CD4-positive, alpha-beta T cell treated with Interleukin-15 for 4 hours (primary cell): Measurements from ENCODE around the gene SLIT3.
"Not testable (repeated sequence)": the region's sequence is repeated elsewhere in the genome, so short reads cannot be mapped to it uniquely, and the experiment has no call there.

Experiments
- DNase-seq: peaks from one replicate; pipeline ENCODE4 v3.0.0-alpha.2; 2020; ENCODE audit warnings: low spot score

SLIT3 gene

GRCh38 chr5:169219351-169219750 lies 81.6 kb downstream of the SLIT3 start:
- no peak for DNase-seq

- DNase-seq: no peak
These were observed 82.1 kb downstream of the SLIT3 start for GRCh38 chr5:169218861-169219260.

DNA sequence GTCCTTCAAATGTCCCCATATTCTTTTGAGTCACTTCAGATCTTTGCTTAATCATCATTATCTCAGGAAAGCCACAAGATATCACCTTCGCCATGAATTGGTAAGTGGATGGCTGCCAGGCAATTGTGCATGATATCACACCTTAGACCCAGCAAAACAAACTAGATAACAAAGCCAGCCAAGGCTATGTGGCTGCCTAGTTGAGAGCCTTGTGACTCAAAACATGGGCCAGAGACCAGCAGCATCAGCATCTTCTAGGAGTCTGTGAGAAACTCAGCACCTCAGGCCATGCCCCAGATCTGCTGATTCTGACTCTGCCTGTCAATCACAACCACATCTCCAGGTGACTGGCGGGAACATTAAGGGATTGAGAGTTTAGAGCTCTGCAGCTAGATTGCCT lies 82.8 kb downstream of the SLIT3 start:
- no peak for DNase-seq

DNA sequence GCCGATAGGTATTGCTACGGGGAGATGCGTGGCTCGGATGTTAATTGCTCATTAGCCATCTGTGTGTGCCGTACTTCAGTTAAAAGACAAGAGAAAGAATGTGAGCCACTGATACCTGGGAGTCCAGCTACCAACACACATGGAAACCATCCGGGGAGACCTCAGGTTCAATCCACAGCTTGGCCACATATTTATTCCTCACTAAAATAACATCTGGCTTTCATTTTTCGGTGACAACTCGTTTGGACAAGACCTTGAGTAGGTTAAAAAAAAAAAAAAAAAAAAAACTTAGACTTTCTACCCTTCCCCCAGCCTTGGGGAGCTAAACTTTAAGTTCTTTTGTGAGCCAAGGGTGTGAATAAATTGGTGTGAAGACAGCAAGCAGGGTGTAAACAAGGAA lies 84.1 kb downstream of the SLIT3 start:
- DNase-seq: no peak

- DNase-seq: no peak
These were observed 87.5 kb downstream of the SLIT3 start for GRCh38 chr5:169213479-169213878.

- not testable (repeated sequence) for DNase-seq
These were observed 89.2 kb downstream of the SLIT3 start for GRCh38 chr5:169211761-169212160.

DNA sequence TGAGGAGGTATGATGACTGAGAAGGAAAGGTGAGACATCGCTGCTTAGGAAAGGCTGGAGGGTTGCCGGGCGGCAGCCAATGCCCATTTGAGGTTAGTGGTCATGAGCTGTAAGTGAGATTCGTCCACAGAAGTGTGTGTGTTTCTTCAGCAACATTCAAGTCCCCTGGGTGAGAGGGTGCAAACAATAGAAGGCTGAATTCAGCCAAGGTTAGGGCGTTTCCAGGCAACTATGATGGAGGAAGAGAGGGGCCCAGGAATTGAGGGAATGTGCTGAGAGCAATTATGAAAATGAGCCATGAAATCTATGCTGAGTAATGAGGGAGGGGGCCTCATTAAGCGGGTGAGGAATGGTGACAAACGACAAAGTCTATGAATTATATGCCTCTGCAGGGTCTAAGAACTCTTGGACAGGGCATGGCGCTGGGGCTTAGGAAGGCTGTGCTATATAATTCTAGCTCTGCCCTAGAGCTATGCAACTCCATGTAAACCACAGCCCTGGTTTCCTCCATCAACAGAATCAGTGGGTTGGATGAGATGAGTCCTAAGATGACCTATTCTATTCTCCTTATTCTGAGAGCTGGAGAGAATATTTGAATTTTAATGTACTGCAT lies 96.0 kb downstream of the SLIT3 start:
- no peak for DNase-seq

DNA sequence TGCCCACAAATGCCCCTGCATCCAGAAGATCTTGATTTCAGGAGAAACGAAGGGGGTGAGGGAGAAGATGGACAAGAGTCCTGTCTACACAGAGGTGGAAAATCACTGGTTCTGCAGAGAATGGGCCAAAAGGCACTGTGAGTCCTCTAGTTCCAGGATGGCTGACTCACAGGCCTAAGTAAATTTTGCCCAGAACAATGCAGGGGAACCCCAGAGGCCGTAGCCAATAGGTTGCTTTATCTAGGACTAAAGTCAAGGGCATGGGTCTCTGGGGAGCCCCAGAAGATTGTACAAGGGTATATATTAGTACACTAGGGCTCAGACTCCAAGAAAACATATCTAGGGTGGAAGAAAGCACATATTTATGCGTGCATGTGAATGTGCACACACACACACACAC lies 98.0 kb downstream of the SLIT3 start:
- DNase-seq: no peak

- no peak for DNase-seq
These were observed 99.3 kb downstream of the SLIT3 start for GRCh38 chr5:169201597-169201996.

GRCh38 chr5:169200125-169200778 lies 100.7 kb downstream of the SLIT3 start:
- DNase-seq: no peak

GRCh38 chr5:169197343-169197742 lies 103.6 kb downstream of the SLIT3 start:
- no peak for DNase-seq

DNA sequence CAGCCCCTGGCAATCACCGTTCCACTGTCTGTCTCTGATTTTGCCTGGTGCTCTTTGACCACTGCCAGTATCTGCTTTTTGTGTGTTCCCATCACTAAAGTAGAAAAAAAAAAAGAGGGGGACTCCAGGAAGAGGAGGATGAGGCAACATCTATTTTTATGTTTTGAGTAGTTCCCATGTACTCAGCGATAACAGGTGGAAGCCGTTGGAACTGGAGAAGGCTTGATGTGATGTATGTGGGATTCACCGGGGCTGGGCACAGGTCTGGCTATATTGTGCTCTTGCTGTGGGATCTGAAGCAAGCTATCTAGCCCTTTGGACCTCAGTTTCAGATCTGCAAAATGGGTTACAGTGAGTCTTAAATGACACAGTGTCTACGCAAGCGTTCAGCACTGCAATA lies 104.9 kb downstream of the SLIT3 start:
- no peak for DNase-seq

DNA sequence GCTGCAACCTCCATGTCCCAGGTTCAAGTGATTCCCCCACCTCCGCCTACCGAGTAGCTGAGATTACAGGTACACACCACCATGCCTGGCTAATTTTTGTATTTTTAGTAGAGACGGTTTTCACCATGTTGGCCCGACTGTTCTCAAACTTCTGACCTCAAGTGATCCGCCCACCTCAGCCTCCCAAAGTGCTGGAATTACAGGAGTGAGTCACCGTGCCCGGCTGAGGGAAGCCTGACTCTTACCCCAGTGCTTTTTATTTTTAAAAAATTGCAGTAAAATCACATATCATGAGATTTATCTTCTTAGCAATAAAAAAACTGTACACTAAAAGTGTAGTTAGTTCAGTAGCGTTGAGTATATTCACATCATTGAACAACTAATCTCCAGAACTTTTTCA lies 105.3 kb downstream of the SLIT3 start:
- no peak for DNase-seq

DNA sequence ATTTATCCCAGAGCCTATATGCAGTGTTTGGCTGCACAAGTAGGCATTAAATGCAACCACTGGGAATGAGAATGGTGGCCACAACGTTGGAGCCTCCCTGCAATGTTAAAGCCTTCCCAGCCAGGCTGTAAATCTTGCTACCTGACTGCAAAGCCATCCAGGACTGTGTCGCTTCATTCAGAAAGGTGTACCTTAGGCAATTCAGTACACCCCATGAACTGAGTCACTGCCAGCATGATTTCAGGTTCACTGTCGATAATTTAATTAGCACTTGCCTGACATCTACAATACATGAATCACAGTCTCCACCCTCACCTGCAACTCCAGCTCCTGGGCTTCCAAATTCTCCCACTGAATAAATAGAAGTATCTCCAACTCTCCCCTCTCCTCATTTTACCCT lies 108.4 kb downstream of the SLIT3 start:
- DNase-seq: no peak

DNA sequence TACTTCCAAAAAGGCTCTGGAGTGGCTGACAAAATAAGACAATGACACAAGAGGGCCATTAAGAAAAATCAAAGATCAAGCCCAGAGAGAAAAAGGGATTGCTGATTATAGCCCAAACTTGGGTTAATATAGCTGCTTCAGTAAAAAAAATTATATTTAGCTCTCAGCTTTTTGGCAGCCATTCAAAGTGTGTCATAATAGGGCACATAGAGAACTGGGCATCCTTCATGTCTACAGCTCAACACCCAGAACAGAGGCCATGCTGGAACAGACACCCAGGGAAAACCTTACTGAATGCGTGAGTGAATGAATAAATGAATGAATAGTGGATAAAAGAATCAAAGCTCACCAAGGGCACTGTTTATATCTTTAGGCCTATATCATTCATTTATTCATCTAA lies 110.1 kb downstream of the SLIT3 start:
- no peak for DNase-seq

DNA sequence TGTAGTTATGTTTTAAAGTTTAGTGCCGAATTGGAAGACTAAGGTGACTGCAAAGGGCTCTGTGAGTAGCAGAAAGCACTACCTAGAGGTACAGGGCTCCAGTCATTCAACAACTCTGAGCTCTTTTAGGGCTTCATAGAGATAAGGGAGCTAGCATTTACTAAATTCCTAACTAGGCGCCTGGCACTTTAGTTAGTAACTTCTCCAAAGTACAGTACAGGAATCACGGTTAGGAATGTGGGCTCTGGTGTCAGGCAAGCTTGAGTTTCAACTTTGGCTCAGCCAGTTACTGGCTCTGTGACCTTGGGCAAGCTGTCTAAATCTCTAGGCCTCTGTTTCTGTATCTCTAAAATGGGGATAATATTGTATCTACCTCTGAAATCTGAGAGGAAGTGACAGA lies 115.3 kb downstream of the SLIT3 start:
- DNase-seq: no peak

- DNase-seq: no peak
These were observed 117.4 kb downstream of the SLIT3 start for GRCh38 chr5:169183576-169183975.

DNA sequence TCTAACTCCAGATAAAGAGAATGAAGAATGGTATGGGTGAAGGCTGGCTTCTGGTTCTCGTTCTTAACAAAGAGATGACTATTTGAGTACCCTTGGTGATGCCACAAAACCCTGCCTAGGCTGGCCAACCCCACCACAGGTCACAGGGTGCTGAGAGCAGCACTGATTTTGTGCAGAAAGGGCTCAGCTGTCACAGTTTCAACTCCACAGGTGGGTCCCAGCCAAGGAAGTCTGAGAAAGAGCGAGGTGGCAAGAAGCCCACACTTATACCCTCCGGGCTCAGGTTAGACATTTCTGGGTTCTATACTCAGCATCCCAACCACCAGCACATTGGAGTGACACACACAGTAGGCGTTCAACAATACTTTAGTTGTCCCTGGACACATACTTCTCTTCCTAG lies 118.1 kb downstream of the SLIT3 start:
- DNase-seq: no peak

- DNase-seq: no peak
These were observed 119.1 kb downstream of the SLIT3 start for GRCh38 chr5:169181814-169182213.

DNA sequence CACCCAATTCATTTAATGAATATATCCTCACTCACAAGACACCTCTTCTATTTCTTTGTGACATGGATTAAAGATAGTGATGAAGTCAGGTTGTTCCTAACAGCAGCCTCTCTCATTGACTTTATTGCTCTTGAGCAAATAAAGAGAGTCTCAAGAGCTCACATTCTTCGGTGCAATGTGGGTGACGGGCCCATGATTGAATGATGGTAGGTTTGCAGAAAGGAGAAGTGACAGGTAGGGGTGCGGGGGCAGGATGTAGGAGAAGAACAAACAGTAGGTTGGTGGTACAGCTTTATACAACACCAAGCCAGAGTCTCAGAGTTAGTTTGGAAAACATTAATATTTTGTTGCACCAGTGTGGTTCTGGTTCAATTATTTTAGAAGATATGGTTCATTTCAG lies 122.2 kb downstream of the SLIT3 start:
- no peak for DNase-seq

GRCh38 chr5:169178274-169178673 lies 122.7 kb downstream of the SLIT3 start:
- no peak for DNase-seq

GRCh38 chr5:169176709-169177694 lies 123.9 kb downstream of the SLIT3 start:
- no peak for DNase-seq

GRCh38 chr5:169175733-169176132 lies 125.2 kb downstream of the SLIT3 start:
- DNase-seq: no peak
